Measurements from ENCODE around the gene RAB31. TPM values are rescaled to one million over a fixed set of nuclear protein-coding genes. Genes with fewer than 3 reads are reported as not detected.

The RAB31 gene
- total and polyA plus RNA-seq, 3 donors from 2014 or later: 75.9 to 110 (median 81.5) TPM

- intact Hi-C loops (cut with DNase I; ENCODE audit: low total_unique reads): no loop called here
- Histone ChIP-seq H3K27ac (no peak overlapping the region), H3K9me3 (no peaks in the 10 kb centered on the region), H3K27me3 (no peaks in the 10 kb centered on the region), H3K4me3 (no peak overlapping the region), H3K4me1 (peaks cover 11% of the 10 kb centered on the region), H3K36me3 (ENCODE audit: low read depth, missing control alignments) (no peaks in the 10 kb centered on the region)
- DNase-seq: no peak
- TF ChIP-seq POLR2A (IDR thresholded peaks at IDR 0.05) (no peak), CTCF (IDR thresholded peaks at IDR 0.05) (no peak)
- WGBS, 2 donors: 47 to 73% methylated on average over 4 of the region's 4 CpGs
Measured at GRCh38 chr18:9860682-9861081, 152.6 kb downstream of the RAB31 start.

GRCh38 chr18:9861157-9861556, 153.1 kb downstream of the RAB31 start:
- no peak for DNase-seq
- intact Hi-C loops (cut with DNase I; ENCODE audit: low total_unique reads): no loop called here
- H3K27me3 ChIP-seq: no peaks in the 10 kb centered on the region
- H3K27ac ChIP-seq: no peak overlapping the region
- TF ChIP-seq POLR2A (IDR thresholded peaks at IDR 0.05) (no peak), CTCF (IDR thresholded peaks at IDR 0.05) (no peak)
- no peaks in the 10 kb centered on the region for H3K9me3 ChIP-seq
- H3K36me3 ChIP-seq (ENCODE audit: low read depth, missing control alignments): no peaks in the 10 kb centered on the region
- H3K4me1 ChIP-seq: peaks cover 7% of the 10 kb centered on the region
- H3K4me3 ChIP-seq: no peak overlapping the region

GRCh38 chr18:9861933-9862332, 153.8 kb downstream of the RAB31 start:
- no peak overlapping the region for H3K27ac ChIP-seq
- H3K4me1 ChIP-seq: no peaks in the 10 kb centered on the region
- TF ChIP-seq CTCF (IDR thresholded peaks at IDR 0.05) (no peak), POLR2A (IDR thresholded peaks at IDR 0.05) (no peak)
- no peak for DNase-seq
- H3K4me3 ChIP-seq: no peak overlapping the region
- intact Hi-C loops (cut with DNase I; ENCODE audit: low total_unique reads): no loop called here
- no peaks in the 10 kb centered on the region for H3K27me3 ChIP-seq
- no peaks in the 10 kb centered on the region for H3K36me3 ChIP-seq (ENCODE audit: low read depth, missing control alignments)
- 64 to 76% methylated on average over 4 of the region's 4 CpGs for WGBS, 2 donors
- no peaks in the 10 kb centered on the region for H3K9me3 ChIP-seq

GRCh38 chr18:9862686-9863085, 154.6 kb downstream of the RAB31 start:
- H3K27ac ChIP-seq: no peak overlapping the region
- 58 to 72% methylated on average over 3 of the region's 3 CpGs for WGBS, 2 donors
- DNase-seq: no peak
- TF ChIP-seq CTCF (IDR thresholded peaks at IDR 0.05): no peak
- TF ChIP-seq POLR2A (IDR thresholded peaks at IDR 0.05): no peak
- H3K27me3 ChIP-seq: no peaks in the 10 kb centered on the region
- no peaks in the 10 kb centered on the region for H3K36me3 ChIP-seq (ENCODE audit: low read depth, missing control alignments)
- no peaks in the 10 kb centered on the region for H3K9me3 ChIP-seq
- intact Hi-C loops (cut with DNase I; ENCODE audit: low total_unique reads): no loop called here
- H3K4me1 ChIP-seq: no peaks in the 10 kb centered on the region
- no peak overlapping the region for H3K4me3 ChIP-seq

- H3K4me1 ChIP-seq: no peaks in the 10 kb centered on the region
- DNase-seq: no peak
- TF ChIP-seq POLR2A (IDR thresholded peaks at IDR 0.05): no peak
- TF ChIP-seq CTCF (IDR thresholded peaks at IDR 0.05): no peak
- no peaks in the 10 kb centered on the region for H3K9me3 ChIP-seq
- H3K4me3 ChIP-seq: no peak overlapping the region
- intact Hi-C loops (cut with DNase I; ENCODE audit: low total_unique reads): no loop called here
- H3K27me3 ChIP-seq: no peaks in the 10 kb centered on the region
- 58 to 79% methylated on average over 2 of the region's 2 CpGs for WGBS, 2 donors
- H3K27ac ChIP-seq: no peak overlapping the region
- no peaks in the 10 kb centered on the region for H3K36me3 ChIP-seq (ENCODE audit: low read depth, missing control alignments)
Measured at GRCh38 chr18:9863282-9863681, 155.2 kb downstream of the RAB31 start.

All from testis (tissue), 3 donors.